Spinal cord (tissue), 10 donors: ENCODE results near the gene ZNF543. TPM values are rescaled to one million over a fixed set of nuclear protein-coding genes. Genes with fewer than 3 reads are reported as not detected.

Experiments used
- DNase-seq, 6 donors: peaks; one replicate each; pipeline versions ENCODE4 v3.0.0 to v3.0.0-alpha.2; 2013 to 2015; ENCODE audit warnings: low spot score in 6 of 6, low read depth in 4 of 6
- H3K27ac ChIP-seq: one replicate; pipeline ENCODE4 v1.5.1; 2013; ENCODE audit warnings: low read depth, low read length, control low read depth
- H3K27me3 ChIP-seq: one replicate; pipeline ENCODE4 v1.6.1; 2013; ENCODE audit warnings: low read length; ENCODE audit not compliant: control insufficient read depth, insufficient read depth
- H3K36me3 ChIP-seq: one replicate; pipeline ENCODE4 v1.6.1; 2013; ENCODE audit warnings: low read length; ENCODE audit not compliant: control insufficient read depth, insufficient read depth
- H3K4me1 ChIP-seq: one replicate; pipeline ENCODE4 v1.6.1; 2013; ENCODE audit warnings: low read length; ENCODE audit not compliant: control insufficient read depth, insufficient read depth
- H3K4me3 ChIP-seq: one replicate; pipeline ENCODE4 v1.5.1; 2013; ENCODE audit warnings: low read depth, low read length, control low read depth
- H3K9me3 ChIP-seq: one replicate; pipeline ENCODE4 v1.6.1; 2013; ENCODE audit warnings: low read length; ENCODE audit not compliant: control insufficient read depth, insufficient read depth
- WGBS: methylation state at CpG from one replicate; pipeline ENCODE4 v1.1.5; 2013; ENCODE audit warnings: missing lambda C conversion rate; ENCODE audit not compliant: insufficient coverage; 5-methylcytosine and 5-hydroxymethylcytosine counted together
- polyA plus RNA-seq, 2 donors: library from polyadenylated mRNA; unstranded; fragments of 120-200 nt; gene quantifications; one replicate each; pipeline ENCODE4 v1.2.1, GENCODE V29; 2013; ENCODE audit not compliant: insufficient read length in 2 of 2
- total RNA-seq, 2 donors: library from RNA; depleted of rRNA in 1 of 2; stranded (reverse); fragments of 120-200 nt in 1 of 2; fragments of >200 nt in 1 of 2; gene quantifications; one replicate each; pipeline versions ENCODE4 v1.2.3 to v1.2.4, GENCODE V29; 2013 to 2014
- donor health status: healthy.

Gene ZNF543
- total and polyA plus RNA-seq, 4 donors, result 5.0 to 23.3 (median 12.8) TPM

- peaks cover 34% of the 10 kb centered on the region for H3K27me3 ChIP-seq
- no peaks in the 10 kb centered on the region for H3K36me3 ChIP-seq
- H3K9me3 ChIP-seq, result no peaks in the 10 kb centered on the region
- no peak overlapping the region for H3K4me3 ChIP-seq
- no peak for DNase-seq
- H3K4me1 ChIP-seq, result no peaks in the 10 kb centered on the region
- no peak overlapping the region for H3K27ac ChIP-seq
- WGBS, result 73% methylated on average over 2 of the region's 4 CpGs
Observed at GRCh38 chr19:57314146-57314545, 6.1 kb upstream of the ZNF543 start.

GRCh38 chr19:57317503-57317902, 2.8 kb upstream of the ZNF543 start:
- Histone ChIP-seq H3K4me1 (peaks cover 13% of the 10 kb centered on the region), H3K27me3 (peaks cover 34% of the 10 kb centered on the region), H3K9me3 (no peaks in the 10 kb centered on the region), H3K4me3 (no peak overlapping the region), H3K27ac (no peak overlapping the region), H3K36me3 (peaks cover 3% of the 10 kb centered on the region)
- no peak for DNase-seq
- WGBS, result 4% methylated on average over 28 of the region's 29 CpGs

GRCh38 chr19:57319869-57320179, 448 bp upstream of the ZNF543 start:
- H3K36me3 ChIP-seq, result peaks cover 16% of the 10 kb centered on the region
- peak overlapping the region; percentile 88 for H3K27ac ChIP-seq
- peaks cover 13% of the 10 kb centered on the region for H3K4me1 ChIP-seq
- H3K27me3 ChIP-seq, result peaks cover 28% of the 10 kb centered on the region
- H3K4me3 ChIP-seq, result peak overlapping the region; percentile 94
- H3K9me3 ChIP-seq, result no peaks in the 10 kb centered on the region
- peak in 1 of 6 donors; percentile 0 for DNase-seq
- 0% methylated on average over 1 of the region's 1 CpG for WGBS

- no peak overlapping the region for H3K27ac ChIP-seq
- H3K4me3 ChIP-seq, result peak overlapping the region; percentile 94
- H3K4me1 ChIP-seq, result peaks cover 13% of the 10 kb centered on the region
- no peaks in the 10 kb centered on the region for H3K9me3 ChIP-seq
- peak in 1 of 6 donors; percentile 3 for DNase-seq
- whole genome bisulfite sequencing, result 37% methylated on average over 8 of the region's 8 CpGs
- peaks cover 28% of the 10 kb centered on the region for H3K36me3 ChIP-seq
- H3K27me3 ChIP-seq, result peaks cover 23% of the 10 kb centered on the region
Observed at GRCh38 chr19:57321116-57321515, 844 bp downstream of the ZNF543 start.

- Histone ChIP-seq H3K27ac (no peak overlapping the region), H3K9me3 (no peaks in the 10 kb centered on the region), H3K4me3 (peak overlapping the region; percentile 94), H3K4me1 (peaks cover 13% of the 10 kb centered on the region), H3K27me3 (peaks cover 17% of the 10 kb centered on the region), H3K36me3 (peaks cover 35% of the 10 kb centered on the region)
- WGBS, result 60% methylated on average over 1 of the region's 3 CpGs
- DNase-seq, result no peak
Observed at GRCh38 chr19:57321751-57322150, 1.5 kb downstream of the ZNF543 start.

- no peak overlapping the region for H3K27ac ChIP-seq
- no peak overlapping the region for H3K4me3 ChIP-seq
- H3K9me3 ChIP-seq, result no peaks in the 10 kb centered on the region
- peaks cover 60% of the 10 kb centered on the region for H3K36me3 ChIP-seq
- no peak for DNase-seq
- no peaks in the 10 kb centered on the region for H3K27me3 ChIP-seq
- peaks cover 13% of the 10 kb centered on the region for H3K4me1 ChIP-seq
Observed at GRCh38 chr19:57324992-57325391, 4.7 kb downstream of the ZNF543 start.

GRCh38 chr19:57327993-57328392, 7.7 kb downstream of the ZNF543 start:
- peaks cover 68% of the 10 kb centered on the region for H3K36me3 ChIP-seq
- H3K4me3 ChIP-seq, result no peak overlapping the region
- no peak overlapping the region for H3K27ac ChIP-seq
- H3K27me3 ChIP-seq, result no peaks in the 10 kb centered on the region
- H3K4me1 ChIP-seq, result no peaks in the 10 kb centered on the region
- DNase-seq, result no peak
- no peaks in the 10 kb centered on the region for H3K9me3 ChIP-seq
- WGBS, result 100% methylated on average over 4 of the region's 8 CpGs

- Histone ChIP-seq H3K27me3 (no peaks in the 10 kb centered on the region), H3K4me3 (no peak overlapping the region), H3K4me1 (no peaks in the 10 kb centered on the region), H3K36me3 (peaks cover 20% of the 10 kb centered on the region), H3K9me3 (no peaks in the 10 kb centered on the region), H3K27ac (no peak overlapping the region)
- no peak for DNase-seq
- 90% methylated on average over 4 of the region's 4 CpGs for WGBS
Observed at GRCh38 chr19:57334191-57334590, 13.9 kb downstream of the ZNF543 start.

- Histone ChIP-seq H3K27ac (no peak overlapping the region), H3K27me3 (no peaks in the 10 kb centered on the region), H3K4me1 (no peaks in the 10 kb centered on the region), H3K36me3 (peaks cover 3% of the 10 kb centered on the region), H3K9me3 (no peaks in the 10 kb centered on the region), H3K4me3 (no peak overlapping the region)
- no peak for DNase-seq
- WGBS, result 73% methylated on average over 3 of the region's 3 CpGs
Observed at GRCh38 chr19:57338877-57339276, 18.6 kb downstream of the ZNF543 start.

GRCh38 chr19:57342582-57342981, 22.3 kb downstream of the ZNF543 start:
- Histone ChIP-seq H3K27ac (no peak overlapping the region), H3K27me3 (peaks cover 2% of the 10 kb centered on the region), H3K36me3 (peaks cover 3% of the 10 kb centered on the region), H3K4me1 (no peaks in the 10 kb centered on the region), H3K4me3 (no peak overlapping the region), H3K9me3 (no peaks in the 10 kb centered on the region)
- no peak for DNase-seq
- no CpG with 5 or more reads among the region's 6 CpGs for WGBS
